Activated CD8-positive, alpha-beta T cell treated with anti-CD3 and anti-CD28 coated beads for 36 hours (primary cell): ENCODE results near the gene ABCB11. TPM values are rescaled to one million over a fixed set of nuclear protein-coding genes. Genes with fewer than 3 reads are reported as not detected.
"Not testable (repeated sequence)": the region's sequence is repeated elsewhere in the genome, so short reads cannot be mapped to it uniquely, and the experiment has no call there.

Experiments
- ATAC-seq: fragments of 200-7000 bp; cut with Tn5 transposase; one replicate; pipeline ENCODE4 v1.10.0; 2021; ENCODE audit warnings: mild to moderate bottlenecking, moderate library complexity
- CTCF ChIA-PET: fragments of 350-600 bp; sonication (Branson Sonifier 250); formaldehyde crosslinking; loops from one replicate; lab custom pipeline; 2021; ENCODE audit warnings: antibody characterized with exemption; lab: Charles Lee
- POLR2A ChIA-PET: fragments of 350-600 bp; sonication (Branson Sonifier 250); formaldehyde crosslinking; loops from one replicate; lab custom pipeline; 2021; ENCODE audit warnings: antibody characterized with exemption; lab: Charles Lee
- DNase-seq: peaks from one replicate; pipeline ENCODE4 v3.0.0-alpha.2; 2020
- H3K27ac Mint-ChIP-seq: one replicate; pipeline ENCODE4 v1.8.0; 2021; ENCODE audit warnings: mild to moderate bottlenecking, mixed read lengths
- H3K27me3 Mint-ChIP-seq: one replicate; pipeline ENCODE4 v1.8.0; 2021; ENCODE audit warnings: mixed read lengths
- H3K36me3 Mint-ChIP-seq: one replicate; pipeline ENCODE4 v1.8.0; 2021; ENCODE audit warnings: low read depth, mixed read lengths
- H3K4me1 Mint-ChIP-seq: one replicate; pipeline ENCODE4 v1.8.0; 2021; ENCODE audit warnings: low read depth, mixed read lengths
- H3K4me3 Mint-ChIP-seq: one replicate; pipeline ENCODE4 v1.8.0; 2021; ENCODE audit warnings: mild to moderate bottlenecking, moderate library complexity, mixed read lengths
- H3K9me3 Mint-ChIP-seq: one replicate; pipeline ENCODE4 v1.8.0; 2021; ENCODE audit warnings: mixed read lengths
- CTCF ChIP-seq: fragments of 200-600 bp; IDR thresholded peaks from one replicate; pipeline ENCODE4 v1.8.0; 2022; ENCODE audit warnings: antibody characterized with exemption, mild to moderate bottlenecking
- intact Hi-C: fragments of 100-400 bp; cut with micrococcal nuclease; formaldehyde crosslinking; loops from one replicate; pipeline ENCODE4 v1.10.0; 2022
- total RNA-seq, 2 experiments: library from RNA; stranded (reverse); gene quantifications; one replicate each; pipeline ENCODE4 v1.2.3, GENCODE V29; 2021

ABCB11 gene
- total RNA-seq, 2 experiments from 2014 or later: not detected

GRCh38 chr2:168892327-168892726 is 138.8 kb downstream of the ABCB11 start:
- no peak for ATAC-seq
- intact Hi-C loops: no loop called here
- no peak overlapping the region for H3K27ac Mint-ChIP-seq
- TF ChIP-seq CTCF: no peak
- peaks cover 3% of the 10 kb centered on the region for H3K27me3 Mint-ChIP-seq
- ChIA-PET POLR2A (no interaction called here), CTCF (no interaction called here)
- no peak for DNase-seq
- H3K4me1 Mint-ChIP-seq: peaks cover 5% of the 10 kb centered on the region
- no peaks in the 10 kb centered on the region for H3K9me3 Mint-ChIP-seq
- peaks cover 8% of the 10 kb centered on the region for H3K36me3 Mint-ChIP-seq
- H3K4me3 Mint-ChIP-seq: no peak overlapping the region

GRCh38 chr2:168890006-168890782 is 140.9 kb downstream of the ABCB11 start, which contains the start of gene SPC25:
Gene SPC25, minus strand, starts transcription at chr2:168890430. Its CDS starts 911 bp downstream, at chr2:168889519.
- intact Hi-C loops: no loop called here
- no peak for TF ChIP-seq CTCF
- ChIA-PET POLR2A (interaction anchor here (1.1 kb wide), 1 partner anchor 41 kb away, joined by 3 read pairs; no protein-coding TSS in a partner anchor), CTCF (interaction anchor here (1.0 kb wide), 1 partner anchor 10 kb away, joined by 3 read pairs; no protein-coding TSS in a partner anchor)
- no peaks in the 10 kb centered on the region for H3K9me3 Mint-ChIP-seq
- peak within 1 kb of the TSS; percentile 87 for H3K27ac Mint-ChIP-seq
- H3K36me3 Mint-ChIP-seq: peaks cover 15% of the 10 kb centered on the region
- ATAC-seq (peak; percentile 100), DNase-seq (peak; percentile 95)
- peaks cover 3% of the 10 kb centered on the region for H3K27me3 Mint-ChIP-seq
- peak within 1 kb of the TSS; percentile 91 for H3K4me3 Mint-ChIP-seq
- peaks cover 5% of the 10 kb centered on the region for H3K4me1 Mint-ChIP-seq

GRCh38 chr2:168889635-168890005 is 141.5 kb downstream of the ABCB11 start:
- Mint-ChIP-seq H3K4me1 (peaks cover 5% of the 10 kb centered on the region), H3K9me3 (no peaks in the 10 kb centered on the region), H3K27me3 (peaks cover 3% of the 10 kb centered on the region), H3K36me3 (peaks cover 17% of the 10 kb centered on the region), H3K4me3 (peak overlapping the region; percentile 91), H3K27ac (peak overlapping the region; percentile 87)
- no peak for ATAC-seq
- intact Hi-C loops: no loop called here
- no peak for DNase-seq
- TF ChIP-seq CTCF: no peak
- ChIA-PET POLR2A (interaction anchor here (1.1 kb wide), 1 partner anchor 40 kb away, joined by 3 read pairs; no protein-coding TSS in a partner anchor), CTCF (interaction anchor here (0.7 to 1.0 kb wide), 2 partner anchors 10 to 513 kb away, joined by 3 read pairs; no protein-coding TSS in a partner anchor)

GRCh38 chr2:168884975-168885374 is 146.1 kb downstream of the ABCB11 start:
- H3K4me3 Mint-ChIP-seq: no peak overlapping the region
- CTCF ChIA-PET: no interaction called here
- no peak for DNase-seq

GRCh38 chr2:168882163-168882562 is 149.0 kb downstream of the ABCB11 start:
- H3K27ac Mint-ChIP-seq, H3K4me3 Mint-ChIP-seq, H3K36me3 Mint-ChIP-seq, CTCF ChIA-PET, POLR2A ChIA-PET, H3K27me3 Mint-ChIP-seq, intact Hi-C loops, H3K9me3 Mint-ChIP-seq, ATAC-seq, DNase-seq, H3K4me1 Mint-ChIP-seq: not testable (repeated sequence)

More at GRCh38 chr2:168884975-168885374, 146.1 kb downstream of the ABCB11 start:
- Mint-ChIP-seq H3K27ac (no peak overlapping the region), H3K9me3 (no peaks in the 10 kb centered on the region), H3K27me3 (no peaks in the 10 kb centered on the region), H3K36me3 (peaks cover 15% of the 10 kb centered on the region), H3K4me1 (peaks cover 2% of the 10 kb centered on the region)
- TF ChIP-seq CTCF: no peak
- peak; percentile 48 for ATAC-seq
- POLR2A ChIA-PET: no interaction called here
- intact Hi-C loops: no loop called here
